Kidney (tissue), 14 donors: ENCODE data around the gene CORO7. TPM values are rescaled to one million over a fixed set of nuclear protein-coding genes. Genes with fewer than 3 reads are reported as not detected.

Source experiments
- DNase-seq, 5 donors: peaks; one replicate each; pipeline ENCODE4 v3.0.0-alpha.2; 2013 to 2020
- FAIRE-seq: peaks from 2 replicates; lab custom pipeline; 2012; peaks lifted over from hg19 to GRCh38; lab: Jason Lieb, UNC
- H3K27ac ChIP-seq, 2 donors: one replicate each; pipeline ENCODE4 v1.7.0; 2013; ENCODE audit warnings: low read depth in 2 of 2, low read length in 2 of 2, inconsistent platforms in 1 of 2
- H3K27me3 ChIP-seq: one replicate; pipeline ENCODE4 v1.7.1; 2013; ENCODE audit warnings: low read length, inconsistent platforms; ENCODE audit not compliant: control insufficient read depth, insufficient read depth
- H3K36me3 ChIP-seq, 3 donors: one replicate each; pipeline versions ENCODE4 v1.7.0 to v1.7.1; 2013; ENCODE audit warnings: low read length in 3 of 3, control low read depth in 1 of 3, inconsistent platforms in 1 of 3; ENCODE audit not compliant: insufficient read depth in 3 of 3, control insufficient read depth in 2 of 3
- H3K4me1 ChIP-seq, 3 donors: one replicate each; pipeline versions ENCODE4 v1.7.0 to v1.7.1; 2013; ENCODE audit warnings: low read length in 3 of 3, inconsistent platforms in 1 of 3, low read depth in 1 of 3; ENCODE audit not compliant: control insufficient read depth in 2 of 3, insufficient read depth in 2 of 3
- H3K4me3 ChIP-seq, 3 donors: one replicate each; pipeline versions ENCODE4 v1.7.0 to v1.8.1; 2013; ENCODE audit warnings: low read length in 3 of 3, control low read depth in 1 of 3, inconsistent platforms in 1 of 3
- H3K9ac ChIP-seq, 3 donors: one replicate each; pipeline versions ENCODE4 v1.7.0 to v1.7.1; 2013; ENCODE audit warnings: low read length in 3 of 3, control low read depth in 1 of 3, inconsistent platforms in 1 of 3
- H3K9me3 ChIP-seq, 3 donors: one replicate each; pipeline versions ENCODE4 v1.7.0 to v1.7.1; 2013; ENCODE audit warnings: low read length in 3 of 3, control low read depth in 1 of 3, inconsistent platforms in 1 of 3; ENCODE audit not compliant: control insufficient read depth in 2 of 3, insufficient read depth in 1 of 3
- intact Hi-C: fragments of 100-400 bp; cut with DNase I; formaldehyde crosslinking; loops from one replicate; pipeline ENCODE4 v1.11.1; 2022
- polyA plus RNA-seq: library from polyadenylated mRNA; stranded (reverse); fragments of 350-450 nt; fragmentation: Illumina TruSeq; extraction: RNeasy Lipid Tissue Mini Kit (QIAGEN cat#74804); gene quantifications from one replicate; pipeline ENCODE4 v1.2.3, GENCODE V29; 2014; ENCODE audit warnings: low read depth, low replicate concordance; ENCODE audit not compliant: insufficient read depth
- total RNA-seq: library from RNA; stranded (reverse); fragmentation: NEBNext Ultra II Directional; extraction: Animal tissue kit (Norgen Biotek cat#: 25700); gene quantifications from one replicate; pipeline ENCODE4 v1.2.1, GENCODE V29; 2021
- TF ChIP-seq, protein P1 (sequence below): IDR thresholded peaks from 3 replicates; pipeline ENCODE4 v1.5.1; 2012; ENCODE audit warnings: mild to moderate bottlenecking, moderate library complexity, borderline replicate concordance; ENCODE audit not compliant: insufficient read depth; ENCODE audit errors: extremely low read depth
- donor health status: control.
- donor health status: control.
- donor health status: control.
- donor health status: control.
- donor health status: control.
- donor health status: DM: yes; HTN: yes; CAD: no.
- donor health status: Normal renal cell carcinoma (clear cell type).

The CORO7 gene
- total and polyA plus RNA-seq, 2 donors from 2014 or later, result 9.8 to 50.1 TPM

DNA sequence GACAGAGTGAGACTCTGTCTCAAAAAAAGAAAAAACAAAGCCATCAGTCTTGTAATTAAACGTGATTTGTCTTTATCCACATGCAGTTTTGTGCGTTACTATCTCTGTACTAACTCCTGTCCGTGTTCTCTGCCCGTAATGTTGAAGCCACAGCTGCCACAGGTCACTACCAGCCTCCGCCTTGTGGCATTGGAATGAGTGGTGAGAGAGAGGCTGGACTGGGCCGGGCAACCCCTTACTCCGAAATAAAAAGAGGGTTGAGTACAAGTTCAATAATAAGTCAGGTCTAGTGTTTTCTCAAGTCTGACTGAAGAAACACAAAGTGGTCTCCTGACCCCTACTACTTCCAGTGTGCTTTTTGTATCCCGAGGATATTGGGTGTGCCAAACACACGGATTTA is 14.6 kb upstream of the CORO7 start:
- H3K4me3 ChIP-seq, result no peak overlapping the region
- H3K9ac ChIP-seq, result no peak overlapping the region
- H3K27me3 ChIP-seq, result no peaks in the 10 kb centered on the region
- FAIRE-seq (no peak), DNase-seq (no peak)
- H3K9me3 ChIP-seq, result no peaks in the 10 kb centered on the region
- peaks cover 3 to 10% (median 8%) of the 10 kb centered on the region in 3 donors for H3K4me1 ChIP-seq
- peaks cover 3 to 4% (median 4%) of the 10 kb centered on the region in 3 donors for H3K36me3 ChIP-seq
- no peak overlapping the region for H3K27ac ChIP-seq
- TF ChIP-seq, protein P1, sequence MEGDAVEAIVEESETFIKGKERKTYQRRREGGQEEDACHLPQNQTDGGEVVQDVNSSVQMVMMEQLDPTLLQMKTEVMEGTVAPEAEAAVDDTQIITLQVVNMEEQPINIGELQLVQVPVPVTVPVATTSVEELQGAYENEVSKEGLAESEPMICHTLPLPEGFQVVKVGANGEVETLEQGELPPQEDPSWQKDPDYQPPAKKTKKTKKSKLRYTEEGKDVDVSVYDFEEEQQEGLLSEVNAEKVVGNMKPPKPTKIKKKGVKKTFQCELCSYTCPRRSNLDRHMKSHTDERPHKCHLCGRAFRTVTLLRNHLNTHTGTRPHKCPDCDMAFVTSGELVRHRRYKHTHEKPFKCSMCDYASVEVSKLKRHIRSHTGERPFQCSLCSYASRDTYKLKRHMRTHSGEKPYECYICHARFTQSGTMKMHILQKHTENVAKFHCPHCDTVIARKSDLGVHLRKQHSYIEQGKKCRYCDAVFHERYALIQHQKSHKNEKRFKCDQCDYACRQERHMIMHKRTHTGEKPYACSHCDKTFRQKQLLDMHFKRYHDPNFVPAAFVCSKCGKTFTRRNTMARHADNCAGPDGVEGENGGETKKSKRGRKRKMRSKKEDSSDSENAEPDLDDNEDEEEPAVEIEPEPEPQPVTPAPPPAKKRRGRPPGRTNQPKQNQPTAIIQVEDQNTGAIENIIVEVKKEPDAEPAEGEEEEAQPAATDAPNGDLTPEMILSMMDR, result no peak
- intact Hi-C loops, result no loop called here

DNA sequence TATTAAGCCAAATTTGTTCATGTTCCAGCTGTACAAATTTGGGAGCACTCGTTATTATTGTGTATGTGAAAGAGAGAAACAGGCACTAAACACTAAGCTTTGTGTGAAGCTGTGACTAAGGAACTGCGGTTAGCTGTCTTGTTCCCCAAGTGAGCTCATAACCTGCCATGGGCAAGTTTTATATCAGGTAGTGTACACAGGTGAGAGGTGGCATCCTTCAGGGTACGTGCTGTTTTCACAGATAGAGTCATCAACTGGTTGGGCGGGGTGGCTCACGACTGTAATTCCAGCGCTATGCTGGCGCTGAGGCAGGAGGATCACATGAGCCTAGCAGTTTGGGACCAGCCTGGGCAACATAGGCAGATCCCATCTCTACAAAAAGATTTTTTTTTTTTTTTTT is 12.1 kb upstream of the CORO7 start:
- H3K36me3 ChIP-seq, result no peaks in the 10 kb centered on the region
- FAIRE-seq, result no peak

DNA sequence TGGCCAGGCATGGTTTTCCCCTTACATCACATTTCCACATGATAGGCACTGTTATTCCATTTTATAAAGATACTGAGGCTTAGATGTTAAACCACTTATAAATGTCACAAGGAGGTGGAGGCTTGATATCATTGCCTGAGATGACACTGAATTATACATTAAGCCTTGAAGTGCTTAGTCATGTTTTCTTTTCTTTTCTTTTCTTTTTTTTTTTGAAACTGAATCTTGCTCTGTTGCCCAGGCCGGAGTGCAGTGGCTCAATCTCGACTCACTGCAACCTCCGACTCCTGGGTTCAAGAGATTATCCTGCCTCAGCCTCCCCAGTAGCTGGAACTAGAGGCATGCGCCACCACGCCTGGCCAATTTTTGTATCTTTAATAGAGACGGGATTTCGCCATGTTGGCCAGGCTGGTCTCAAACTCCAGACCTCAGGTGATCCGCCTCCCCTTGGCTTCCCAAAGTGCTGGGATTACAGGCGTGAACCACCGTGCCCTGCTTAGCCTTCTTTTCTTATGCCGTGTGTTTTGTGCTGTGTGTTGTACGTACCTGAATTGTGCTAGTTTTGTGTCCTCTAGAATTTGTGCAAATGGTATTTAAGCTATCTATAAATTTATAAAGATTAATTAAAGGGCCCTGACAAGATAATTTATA is 10.5 kb upstream of the CORO7 start:
- no peak for FAIRE-seq
- TF ChIP-seq, protein P1, result no peak
- Histone ChIP-seq H3K27ac (no peak overlapping the region), H3K9ac (peak overlapping the region in 2 of 3 donors; percentile 98 to 100), H3K27me3 (no peaks in the 10 kb centered on the region), H3K4me1 (peaks cover 7 to 13% (median 12%) of the 10 kb centered on the region in 3 donors), H3K9me3 (no peaks in the 10 kb centered on the region), H3K4me3 (peak overlapping the region; percentile 99 to 100 (median 99)), H3K36me3 (no peaks in the 10 kb centered on the region)
- intact Hi-C loops, result no loop called here
- DNase-seq, result no peak

More for the DNA sequence above, 12.1 kb upstream of the CORO7 start:
- TF ChIP-seq, protein P1, result no peak
- Histone ChIP-seq H3K9ac (no peak overlapping the region), H3K27me3 (no peaks in the 10 kb centered on the region), H3K4me3 (no peak overlapping the region), H3K9me3 (no peaks in the 10 kb centered on the region), H3K4me1 (peaks cover 7 to 13% (median 12%) of the 10 kb centered on the region in 3 donors), H3K27ac (no peak overlapping the region)
- DNase-seq, result no peak
- intact Hi-C loops, result no loop called here
